ENCODE measurements around the gene SSPN. TPM values are rescaled to one million over a fixed set of nuclear protein-coding genes. Genes with fewer than 3 reads are reported as not detected.

SSPN gene
- polyA plus RNA-seq, 1 donor from 2014 or later = 0.26 TPM

DNA sequence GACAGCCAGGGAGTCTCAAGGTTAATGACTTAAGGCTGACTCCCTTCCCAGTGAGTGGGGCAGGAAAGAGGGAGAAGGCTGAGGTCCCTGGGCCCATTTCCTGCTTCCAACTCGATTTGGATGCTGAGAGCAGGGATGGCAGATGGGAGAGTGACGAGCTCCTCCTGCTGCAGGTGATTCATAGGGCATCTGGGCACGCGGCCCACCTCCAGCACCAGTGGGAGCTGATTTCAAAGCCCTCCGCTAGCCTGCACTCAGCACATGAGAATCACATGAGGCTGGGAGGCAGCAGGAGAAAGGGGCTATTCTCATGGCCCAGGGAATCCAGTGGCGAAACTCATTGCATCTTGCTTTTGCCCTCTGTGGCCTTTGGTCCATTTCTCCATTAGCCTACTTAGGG, 90.8 kb downstream of the SSPN start:
- no peaks in the 10 kb centered on the region for H3K79me2 ChIP-seq (replicated peaks; ENCODE audit: insufficient read depth, low read length)
- no peak overlapping the region for H3K27ac ChIP-seq (ENCODE audit: low read length)

GRCh38 chr12:26287671-26288381, 92.5 kb downstream of the SSPN start:
- Histone ChIP-seq H3K9me3 (ENCODE audit: low read length) (no peaks in the 10 kb centered on the region), H3K27ac (ENCODE audit: low read length) (no peak overlapping the region), H3K9ac (ENCODE audit: low read length) (no peak overlapping the region), H3F3A (ENCODE audit: insufficient read depth, low read length, poor library complexity, severe bottlenecking) (no peaks in the 10 kb centered on the region), H3K79me2 (replicated peaks; ENCODE audit: insufficient read depth, low read length) (no peaks in the 10 kb centered on the region), H3K9me2 (ENCODE audit: insufficient read depth, low read length) (no peaks in the 10 kb centered on the region), H2AFZ (ENCODE audit: low read depth, low read length) (no peak overlapping the region), H3K36me3 (ENCODE audit: insufficient read depth, low read length) (no peaks in the 10 kb centered on the region), H3K4me3 (ENCODE audit: low read length) (no peak overlapping the region), H3K27me3 (ENCODE audit: insufficient read depth, low read depth, low read length) (no peaks in the 10 kb centered on the region), H3K4me2 (ENCODE audit: low read length) (no peak overlapping the region), H4K20me1 (ENCODE audit: insufficient read depth) (no peaks in the 10 kb centered on the region)
- TF ChIP-seq, protein P1, sequence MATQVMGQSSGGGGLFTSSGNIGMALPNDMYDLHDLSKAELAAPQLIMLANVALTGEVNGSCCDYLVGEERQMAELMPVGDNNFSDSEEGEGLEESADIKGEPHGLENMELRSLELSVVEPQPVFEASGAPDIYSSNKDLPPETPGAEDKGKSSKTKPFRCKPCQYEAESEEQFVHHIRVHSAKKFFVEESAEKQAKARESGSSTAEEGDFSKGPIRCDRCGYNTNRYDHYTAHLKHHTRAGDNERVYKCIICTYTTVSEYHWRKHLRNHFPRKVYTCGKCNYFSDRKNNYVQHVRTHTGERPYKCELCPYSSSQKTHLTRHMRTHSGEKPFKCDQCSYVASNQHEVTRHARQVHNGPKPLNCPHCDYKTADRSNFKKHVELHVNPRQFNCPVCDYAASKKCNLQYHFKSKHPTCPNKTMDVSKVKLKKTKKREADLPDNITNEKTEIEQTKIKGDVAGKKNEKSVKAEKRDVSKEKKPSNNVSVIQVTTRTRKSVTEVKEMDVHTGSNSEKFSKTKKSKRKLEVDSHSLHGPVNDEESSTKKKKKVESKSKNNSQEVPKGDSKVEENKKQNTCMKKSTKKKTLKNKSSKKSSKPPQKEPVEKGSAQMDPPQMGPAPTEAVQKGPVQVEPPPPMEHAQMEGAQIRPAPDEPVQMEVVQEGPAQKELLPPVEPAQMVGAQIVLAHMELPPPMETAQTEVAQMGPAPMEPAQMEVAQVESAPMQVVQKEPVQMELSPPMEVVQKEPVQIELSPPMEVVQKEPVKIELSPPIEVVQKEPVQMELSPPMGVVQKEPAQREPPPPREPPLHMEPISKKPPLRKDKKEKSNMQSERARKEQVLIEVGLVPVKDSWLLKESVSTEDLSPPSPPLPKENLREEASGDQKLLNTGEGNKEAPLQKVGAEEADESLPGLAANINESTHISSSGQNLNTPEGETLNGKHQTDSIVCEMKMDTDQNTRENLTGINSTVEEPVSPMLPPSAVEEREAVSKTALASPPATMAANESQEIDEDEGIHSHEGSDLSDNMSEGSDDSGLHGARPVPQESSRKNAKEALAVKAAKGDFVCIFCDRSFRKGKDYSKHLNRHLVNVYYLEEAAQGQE (IDR thresholded peaks at IDR 0.05; ENCODE audit: borderline replicate concordance) = no peak
- TF ChIP-seq, protein P2, sequence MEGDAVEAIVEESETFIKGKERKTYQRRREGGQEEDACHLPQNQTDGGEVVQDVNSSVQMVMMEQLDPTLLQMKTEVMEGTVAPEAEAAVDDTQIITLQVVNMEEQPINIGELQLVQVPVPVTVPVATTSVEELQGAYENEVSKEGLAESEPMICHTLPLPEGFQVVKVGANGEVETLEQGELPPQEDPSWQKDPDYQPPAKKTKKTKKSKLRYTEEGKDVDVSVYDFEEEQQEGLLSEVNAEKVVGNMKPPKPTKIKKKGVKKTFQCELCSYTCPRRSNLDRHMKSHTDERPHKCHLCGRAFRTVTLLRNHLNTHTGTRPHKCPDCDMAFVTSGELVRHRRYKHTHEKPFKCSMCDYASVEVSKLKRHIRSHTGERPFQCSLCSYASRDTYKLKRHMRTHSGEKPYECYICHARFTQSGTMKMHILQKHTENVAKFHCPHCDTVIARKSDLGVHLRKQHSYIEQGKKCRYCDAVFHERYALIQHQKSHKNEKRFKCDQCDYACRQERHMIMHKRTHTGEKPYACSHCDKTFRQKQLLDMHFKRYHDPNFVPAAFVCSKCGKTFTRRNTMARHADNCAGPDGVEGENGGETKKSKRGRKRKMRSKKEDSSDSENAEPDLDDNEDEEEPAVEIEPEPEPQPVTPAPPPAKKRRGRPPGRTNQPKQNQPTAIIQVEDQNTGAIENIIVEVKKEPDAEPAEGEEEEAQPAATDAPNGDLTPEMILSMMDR (IDR thresholded peaks at IDR 0.05; ENCODE audit: poor library complexity, severe bottlenecking) = no peak
- TF ChIP-seq POLR2AphosphoS5 (IDR thresholded peaks at IDR 0.05) = no peak
- TF ChIP-seq RAD21 (conservative IDR thresholded peaks at IDR 0.05) = no peak
- no peak for TF ChIP-seq SMC3 (conservative IDR thresholded peaks at IDR 0.05; ENCODE audit: poor library complexity)
- no peak for TF ChIP-seq EP300 (conservative IDR thresholded peaks at IDR 0.05; ENCODE audit: poor library complexity, severe bottlenecking)
- TF ChIP-seq MXI1 (conservative IDR thresholded peaks at IDR 0.05; ENCODE audit: poor library complexity, severe bottlenecking) = no peak
- TF ChIP-seq TAF1 (IDR thresholded peaks at IDR 0.05; ENCODE audit: low read depth) = no peak
- TF ChIP-seq EZH2 (IDR thresholded peaks at IDR 0.05; ENCODE audit: borderline replicate concordance, insufficient read depth, low read length, poor library complexity, severe bottlenecking) = no peak

More for the DNA sequence above, 90.8 kb downstream of the SSPN start:
- Histone ChIP-seq H3K4me2 (ENCODE audit: low read length) (no peak overlapping the region), H3K9me2 (ENCODE audit: insufficient read depth, low read length) (no peaks in the 10 kb centered on the region), H2AFZ (ENCODE audit: low read depth, low read length) (no peak overlapping the region), H3K9me3 (ENCODE audit: low read length) (no peaks in the 10 kb centered on the region), H3K36me3 (ENCODE audit: insufficient read depth, low read length) (no peaks in the 10 kb centered on the region), H3K27me3 (ENCODE audit: insufficient read depth, low read depth, low read length) (no peaks in the 10 kb centered on the region), H3K9ac (ENCODE audit: low read length) (no peak overlapping the region), H3F3A (ENCODE audit: insufficient read depth, low read length, poor library complexity, severe bottlenecking) (no peaks in the 10 kb centered on the region), H3K4me3 (ENCODE audit: low read length) (no peak overlapping the region), H4K20me1 (ENCODE audit: insufficient read depth) (no peaks in the 10 kb centered on the region)
- no peak for TF ChIP-seq POLR2AphosphoS5 (IDR thresholded peaks at IDR 0.05)
- no peak for TF ChIP-seq SMC3 (conservative IDR thresholded peaks at IDR 0.05; ENCODE audit: poor library complexity)
- TF ChIP-seq EP300 (conservative IDR thresholded peaks at IDR 0.05; ENCODE audit: poor library complexity, severe bottlenecking) = no peak
- TF ChIP-seq TAF1 (IDR thresholded peaks at IDR 0.05; ENCODE audit: low read depth) = no peak
- TF ChIP-seq, protein P2 (IDR thresholded peaks at IDR 0.05; ENCODE audit: poor library complexity, severe bottlenecking) = no peak
- no peak for TF ChIP-seq EZH2 (IDR thresholded peaks at IDR 0.05; ENCODE audit: borderline replicate concordance, insufficient read depth, low read length, poor library complexity, severe bottlenecking)
- no peak for TF ChIP-seq MXI1 (conservative IDR thresholded peaks at IDR 0.05; ENCODE audit: poor library complexity, severe bottlenecking)

Data from neural cell (in vitro differentiated cells).